Measurements from ENCODE around the gene DENND4C.
"Not testable (repeated sequence)": the region's sequence is repeated elsewhere in the genome, so short reads cannot be mapped to it uniquely, and the experiment has no call there.

DENND4C gene

GRCh38 chr9:19385786-19386501, 155.5 kb downstream of the DENND4C start:
- Histone ChIP-seq H3K4me1 (ENCODE audit: insufficient read depth, low read length) (peaks cover 8% of the 10 kb centered on the region), H4K20me1 (ENCODE audit: insufficient read depth, low read length) (no peaks in the 10 kb centered on the region), H3K4me3 (ENCODE audit: low read depth in 1 of 2, low read length in 2 of 2) (no peak overlapping the region), H3K79me2 (ENCODE audit: insufficient read depth, low read length) (peaks cover 4% of the 10 kb centered on the region), H3K27ac (ENCODE audit: low read length) (no peak overlapping the region), H3K9me3 (ENCODE audit: insufficient read depth, low read length, severe bottlenecking) (no peaks in the 10 kb centered on the region), H3K27me3 (ENCODE audit: insufficient read depth, low read length, poor library complexity) (no peaks in the 10 kb centered on the region), H3K36me3 (ENCODE audit: insufficient read depth, low read length) (no peaks in the 10 kb centered on the region), H2AFZ (ENCODE audit: low read depth, low read length) (no peak overlapping the region; the same call in 1 of the 2 replicates), H3K4me2 (ENCODE audit: insufficient read depth, low read length) (no peak overlapping the region), H3K9ac (ENCODE audit: low read depth, low read length) (no peak overlapping the region)
- DNase-seq (no peak), ATAC-seq (ENCODE audit: insufficient read depth, low read depth) (no peak)
- TF ChIP-seq CTCF (IDR thresholded peaks at IDR 0.05; ENCODE audit: borderline replicate concordance, extremely low read depth, low read length, poor library complexity, severe bottlenecking) (no peak), EZH2 (IDR thresholded peaks at IDR 0.05; ENCODE audit: borderline replicate concordance, low read depth, low read length, severe bottlenecking) (no peak)

- DNase-seq, result no peak
- no peak overlapping the region for H3K4me2 ChIP-seq (ENCODE audit: insufficient read depth, low read length)
- ATAC-seq (ENCODE audit: insufficient read depth, low read depth), result no peak
Measured at GRCh38 chr9:19386502-19387044, 156.1 kb downstream of the DENND4C start.

GRCh38 chr9:19387317-19387716, 156.8 kb downstream of the DENND4C start:
- Histone ChIP-seq H3K36me3 (ENCODE audit: insufficient read depth, low read length) (no peaks in the 10 kb centered on the region), H3K79me2 (ENCODE audit: insufficient read depth, low read length) (no peaks in the 10 kb centered on the region), H3K9ac (ENCODE audit: low read depth, low read length) (no peak overlapping the region), H3K4me2 (ENCODE audit: insufficient read depth, low read length) (no peak overlapping the region), H2AFZ (ENCODE audit: low read depth, low read length) (no peak overlapping the region), H3K4me3 (ENCODE audit: low read depth in 1 of 2, low read length in 2 of 2) (no peak overlapping the region), H3K9me3 (ENCODE audit: insufficient read depth, low read length, severe bottlenecking) (no peaks in the 10 kb centered on the region), H3K27me3 (ENCODE audit: insufficient read depth, low read length, poor library complexity) (no peaks in the 10 kb centered on the region), H4K20me1 (ENCODE audit: insufficient read depth, low read length) (no peaks in the 10 kb centered on the region), H3K4me1 (ENCODE audit: insufficient read depth, low read length) (no peaks in the 10 kb centered on the region), H3K27ac (ENCODE audit: low read length) (no peak overlapping the region)
- DNase-seq, result no peak
- TF ChIP-seq CTCF (IDR thresholded peaks at IDR 0.05; ENCODE audit: borderline replicate concordance, extremely low read depth, low read length, poor library complexity, severe bottlenecking), result no peak
- TF ChIP-seq EZH2 (IDR thresholded peaks at IDR 0.05; ENCODE audit: borderline replicate concordance, low read depth, low read length, severe bottlenecking), result no peak
- ATAC-seq (ENCODE audit: insufficient read depth, low read depth), result no peak

More at GRCh38 chr9:19386502-19387044, 156.1 kb downstream of the DENND4C start:
- TF ChIP-seq CTCF (IDR thresholded peaks at IDR 0.05; ENCODE audit: borderline replicate concordance, extremely low read depth, low read length, poor library complexity, severe bottlenecking) (no peak), EZH2 (IDR thresholded peaks at IDR 0.05; ENCODE audit: borderline replicate concordance, low read depth, low read length, severe bottlenecking) (no peak)
- Histone ChIP-seq H3K9ac (ENCODE audit: low read depth, low read length) (no peak overlapping the region), H3K27me3 (ENCODE audit: insufficient read depth, low read length, poor library complexity) (no peaks in the 10 kb centered on the region), H3K4me3 (ENCODE audit: low read depth in 1 of 2, low read length in 2 of 2) (no peak overlapping the region), H3K79me2 (ENCODE audit: insufficient read depth, low read length) (no peaks in the 10 kb centered on the region), H3K36me3 (ENCODE audit: insufficient read depth, low read length) (no peaks in the 10 kb centered on the region), H3K27ac (ENCODE audit: low read length) (no peak overlapping the region), H4K20me1 (ENCODE audit: insufficient read depth, low read length) (no peaks in the 10 kb centered on the region), H2AFZ (ENCODE audit: low read depth, low read length) (no peak overlapping the region), H3K4me1 (ENCODE audit: insufficient read depth, low read length) (peaks cover 2% of the 10 kb centered on the region; the same call in 1 of the 2 replicates), H3K9me3 (ENCODE audit: insufficient read depth, low read length, severe bottlenecking) (no peaks in the 10 kb centered on the region)

GRCh38 chr9:19389539-19389938, 159.0 kb downstream of the DENND4C start:
- ATAC-seq (ENCODE audit: insufficient read depth, low read depth), result not testable (repeated sequence)

More at GRCh38 chr9:19389539-19389938, 159.0 kb downstream of the DENND4C start:
- not testable (repeated sequence) for H3K27me3 ChIP-seq (ENCODE audit: insufficient read depth, low read length, poor library complexity); H3K4me3 ChIP-seq (ENCODE audit: low read depth in 1 of 2, low read length in 2 of 2); H4K20me1 ChIP-seq (ENCODE audit: insufficient read depth, low read length); H2AFZ ChIP-seq (ENCODE audit: low read depth, low read length); H3K4me2 ChIP-seq (ENCODE audit: insufficient read depth, low read length); H3K27ac ChIP-seq (ENCODE audit: low read length); H3K36me3 ChIP-seq (ENCODE audit: insufficient read depth, low read length); H3K4me1 ChIP-seq (ENCODE audit: insufficient read depth, low read length); H3K79me2 ChIP-seq (ENCODE audit: insufficient read depth, low read length); DNase-seq; H3K9ac ChIP-seq (ENCODE audit: low read depth, low read length); H3K9me3 ChIP-seq (ENCODE audit: insufficient read depth, low read length, severe bottlenecking)

All from DND-41 (cell line).